Smooth muscle cell (in vitro differentiated cells): ENCODE measurements around the gene FEM1C. TPM values are rescaled to one million over a fixed set of nuclear protein-coding genes. Genes with fewer than 3 reads are reported as not detected.

Experiments
- DNase-seq: peaks from one replicate; lab custom pipeline; 2025; ENCODE audit not compliant: unreplicated experiment; lab: John Stamatoyannopoulos, UW
- H2AFZ ChIP-seq: fragments of 200-600 bp; sonication (generic); 2 replicates; pipeline ENCODE4 v1.6.0; 2016; ENCODE audit warnings: antibody characterized with exemption, low read depth, mild to moderate bottlenecking
- H3F3A ChIP-seq: fragments of 200-600 bp; sonication (generic); 2 replicates; pipeline ENCODE4 v1.6.0; 2017; ENCODE audit warnings: antibody characterized with exemption, low read depth
- H3K27ac ChIP-seq: fragments of 200-600 bp; sonication (generic); 2 replicates; pipeline ENCODE4 v1.5.1; 2016; ENCODE audit warnings: low read depth, mild to moderate bottlenecking
- H3K27me3 ChIP-seq: fragments of 200-600 bp; sonication (generic); 2 replicates; pipeline ENCODE4 v1.6.1; 2016; ENCODE audit warnings: low read depth, mild to moderate bottlenecking
- H3K36me3 ChIP-seq: fragments of 200-600 bp; sonication (generic); 2 replicates; pipeline ENCODE4 v1.5.1; 2016; ENCODE audit warnings: low read depth
- H3K4me1 ChIP-seq: fragments of 200-600 bp; sonication (generic); 2 replicates; pipeline ENCODE4 v1.5.1; 2016; ENCODE audit warnings: low read depth
- H3K4me2 ChIP-seq: fragments of 200-600 bp; sonication (generic); 2 replicates; pipeline ENCODE4 v1.6.0; 2016; ENCODE audit warnings: mild to moderate bottlenecking
- H3K4me3 ChIP-seq: fragments of 200-600 bp; sonication (generic); 2 replicates; pipeline ENCODE4 v1.5.1; 2016; ENCODE audit warnings: mild to moderate bottlenecking
- H3K79me2 ChIP-seq: fragments of 200-600 bp; sonication (generic); 2 replicates; pipeline ENCODE4 v1.6.0; 2016; ENCODE audit warnings: low read depth, mild to moderate bottlenecking
- H3K9ac ChIP-seq: fragments of 200-600 bp; sonication (generic); 2 replicates; pipeline ENCODE4 v1.6.0; 2016; ENCODE audit warnings: low read depth
- H3K9me3 ChIP-seq: fragments of 200-600 bp; sonication (generic); replicated peaks from 2 replicates; pipeline ENCODE4 v1.5.1; 2016; ENCODE audit warnings: low read depth
- H4K20me1 ChIP-seq: fragments of 200-600 bp; sonication (generic); 2 replicates; pipeline ENCODE4 v1.6.0; 2016; ENCODE audit warnings: low read depth
- CTCF ChIP-seq: fragments of 200-600 bp; sonication (generic); IDR thresholded peaks from 2 replicates; pipeline ENCODE4 v1.5.1; 2017; ENCODE audit warnings: borderline replicate concordance, mild to moderate bottlenecking, antibody characterized with exemption; ENCODE audit not compliant: insufficient read depth, poor library complexity, severe bottlenecking
- WGBS: methylation state at CpG from one replicate; pipeline ENCODE4 v1.1.7; 2016; ENCODE audit warnings: low lambda C conversion rate; 5-methylcytosine and 5-hydroxymethylcytosine counted together
- polyA plus RNA-seq: library from polyadenylated mRNA; unstranded; fragments of >200 nt; fragmentation: Nextera tagmentation; extraction: Ambion mirVana; gene quantifications from 2 replicates; pipeline ENCODE4 v1.2.1, GENCODE V29; 2016
- total RNA-seq: library from RNA; depleted of rRNA; stranded (reverse); fragments of >200 nt; gene quantifications from 2 replicates; pipeline ENCODE4 v1.2.3, GENCODE V29; 2014

The FEM1C gene
- total and polyA plus RNA-seq, 2 experiments from 2014 or later: 5.9 to 31.7 TPM

GRCh38 chr5:115549154-115549553 lies 4.6 kb upstream of the FEM1C start:
- DNase-seq: no peak
- H3K4me3 ChIP-seq: no peak overlapping the region
- TF ChIP-seq CTCF: peak; percentile 28
- no peak overlapping the region for H3K27ac ChIP-seq
- WGBS: 24% methylated on average over 3 of the region's 3 CpGs
- H3K4me1 ChIP-seq: no peaks in the 10 kb centered on the region
- H3K27me3 ChIP-seq: no peaks in the 10 kb centered on the region
- H3K79me2 ChIP-seq: no peaks in the 10 kb centered on the region
- no peaks in the 10 kb centered on the region for H3F3A ChIP-seq
- no peak overlapping the region for H2AFZ ChIP-seq
- no peaks in the 10 kb centered on the region for H3K36me3 ChIP-seq
- H4K20me1 ChIP-seq: no peaks in the 10 kb centered on the region
- H3K4me2 ChIP-seq: no peak overlapping the region
- no peak overlapping the region for H3K9ac ChIP-seq
- H3K9me3 ChIP-seq: no peaks in the 10 kb centered on the region

- no peaks in the 10 kb centered on the region for H3K27me3 ChIP-seq
- no peak overlapping the region for H3K4me2 ChIP-seq
- no peak for DNase-seq
- H3K4me3 ChIP-seq: no peak overlapping the region
- H3K79me2 ChIP-seq: peaks cover 2% of the 10 kb centered on the region
- no peak overlapping the region for H3K27ac ChIP-seq
- no peaks in the 10 kb centered on the region for H3K9me3 ChIP-seq
- no peak overlapping the region for H2AFZ ChIP-seq
- H3F3A ChIP-seq: no peaks in the 10 kb centered on the region
- no peak for TF ChIP-seq CTCF
- peaks cover 1% of the 10 kb centered on the region for H4K20me1 ChIP-seq
- no peaks in the 10 kb centered on the region for H3K36me3 ChIP-seq
- H3K9ac ChIP-seq: no peak overlapping the region
- WGBS: 85% methylated on average over 4 of the region's 4 CpGs
- no peaks in the 10 kb centered on the region for H3K4me1 ChIP-seq
Observed at GRCh38 chr5:115548683-115549082, 4.1 kb upstream of the FEM1C start.

- Histone ChIP-seq H3K9me3 (no peaks in the 10 kb centered on the region), H3K36me3 (no peaks in the 10 kb centered on the region), H3K79me2 (peaks cover 34% of the 10 kb centered on the region), H3F3A (no peaks in the 10 kb centered on the region), H3K27ac (peak overlapping the region; percentile 66), H3K4me1 (peaks cover 28% of the 10 kb centered on the region), H2AFZ (peak overlapping the region; percentile 84), H3K4me3 (peak overlapping the region; percentile 49), H3K27me3 (no peaks in the 10 kb centered on the region), H3K9ac (no peak overlapping the region), H3K4me2 (no peak overlapping the region), H4K20me1 (peaks cover 34% of the 10 kb centered on the region)
- no peak for DNase-seq
- WGBS: over 99% methylated on average over 9 of the region's 9 CpGs
- TF ChIP-seq CTCF: no peak
Observed at GRCh38 chr5:115545351-115545882, 842 bp upstream of the FEM1C start.

GRCh38 chr5:115544043-115544435 lies 536 bp downstream of the FEM1C start:
- H4K20me1 ChIP-seq: peaks cover 48% of the 10 kb centered on the region
- no peaks in the 10 kb centered on the region for H3F3A ChIP-seq
- TF ChIP-seq CTCF: no peak
- no peaks in the 10 kb centered on the region for H3K9me3 ChIP-seq
- peak overlapping the region; percentile 94 for H3K9ac ChIP-seq
- peak; percentile 42 for DNase-seq
- peak overlapping the region; percentile 93 for H3K27ac ChIP-seq
- peaks cover 48% of the 10 kb centered on the region for H3K79me2 ChIP-seq
- peak overlapping the region; percentile 41 for H2AFZ ChIP-seq
- 0% methylated on average over 7 of the region's 20 CpGs for WGBS
- H3K27me3 ChIP-seq: no peaks in the 10 kb centered on the region
- peaks cover 36% of the 10 kb centered on the region for H3K4me1 ChIP-seq
- no peaks in the 10 kb centered on the region for H3K36me3 ChIP-seq
- peak overlapping the region; percentile 96 for H3K4me3 ChIP-seq
- H3K4me2 ChIP-seq: peak overlapping the region; percentile 88
